Measurements from ENCODE around the gene EPHB4.

DNA sequence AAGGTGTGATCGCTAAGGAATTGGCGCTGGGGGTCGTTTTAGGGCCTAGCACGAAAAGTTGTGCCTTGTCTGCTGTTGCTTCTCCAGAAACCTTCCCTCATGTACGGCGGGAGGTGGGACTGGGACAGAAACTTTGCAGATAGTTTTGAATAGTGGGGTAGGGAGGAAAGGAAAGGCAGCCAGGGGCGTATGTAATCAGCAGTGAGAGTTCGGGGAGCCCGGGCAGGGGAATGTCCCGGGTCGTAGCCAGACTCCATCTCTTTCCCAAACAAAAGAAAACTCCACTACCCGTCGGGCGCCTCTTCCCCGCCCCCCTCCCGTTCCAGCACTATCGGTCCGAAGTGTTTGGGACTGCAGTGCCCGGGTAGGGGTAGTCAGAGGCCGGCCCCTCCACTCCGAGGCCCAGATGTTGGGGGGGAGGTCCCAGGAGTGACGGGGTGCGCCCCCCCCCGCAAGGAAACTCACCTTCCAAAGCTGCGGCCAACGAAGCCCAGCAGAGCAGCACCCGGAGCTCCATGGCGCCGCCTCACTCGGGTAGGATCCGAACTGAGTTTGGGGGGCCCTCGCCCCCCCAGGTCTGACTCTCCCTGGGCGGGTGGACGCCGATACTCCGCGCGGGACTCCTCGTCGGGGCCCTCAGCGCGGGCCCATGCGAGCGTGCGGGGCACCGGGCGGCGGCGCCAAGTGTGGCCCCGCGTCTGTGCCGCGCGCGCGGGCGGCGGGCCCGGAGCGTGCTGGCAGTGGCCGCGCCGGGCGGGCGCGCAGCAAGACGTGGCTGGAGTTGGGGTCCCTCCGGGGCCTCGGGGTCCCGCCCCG, 601 bp downstream of the EPHB4 start:
- TF ChIP-seq, protein P1, sequence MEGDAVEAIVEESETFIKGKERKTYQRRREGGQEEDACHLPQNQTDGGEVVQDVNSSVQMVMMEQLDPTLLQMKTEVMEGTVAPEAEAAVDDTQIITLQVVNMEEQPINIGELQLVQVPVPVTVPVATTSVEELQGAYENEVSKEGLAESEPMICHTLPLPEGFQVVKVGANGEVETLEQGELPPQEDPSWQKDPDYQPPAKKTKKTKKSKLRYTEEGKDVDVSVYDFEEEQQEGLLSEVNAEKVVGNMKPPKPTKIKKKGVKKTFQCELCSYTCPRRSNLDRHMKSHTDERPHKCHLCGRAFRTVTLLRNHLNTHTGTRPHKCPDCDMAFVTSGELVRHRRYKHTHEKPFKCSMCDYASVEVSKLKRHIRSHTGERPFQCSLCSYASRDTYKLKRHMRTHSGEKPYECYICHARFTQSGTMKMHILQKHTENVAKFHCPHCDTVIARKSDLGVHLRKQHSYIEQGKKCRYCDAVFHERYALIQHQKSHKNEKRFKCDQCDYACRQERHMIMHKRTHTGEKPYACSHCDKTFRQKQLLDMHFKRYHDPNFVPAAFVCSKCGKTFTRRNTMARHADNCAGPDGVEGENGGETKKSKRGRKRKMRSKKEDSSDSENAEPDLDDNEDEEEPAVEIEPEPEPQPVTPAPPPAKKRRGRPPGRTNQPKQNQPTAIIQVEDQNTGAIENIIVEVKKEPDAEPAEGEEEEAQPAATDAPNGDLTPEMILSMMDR (IDR thresholded peaks at IDR 0.05; ENCODE audit: low read length): no peak
- no peak for TF ChIP-seq EZH2 (IDR thresholded peaks at IDR 0.05; ENCODE audit: borderline replicate concordance, low read length)

All from OCI-LY1 (cell line).